Ectodermal cell (in vitro differentiated cells): ENCODE measurements around the gene DGKI.

Experiments
- H3K27ac ChIP-seq: 2 replicates; pipeline ENCODE4 v1.7.0; 2013; ENCODE audit warnings: mild to moderate bottlenecking, low read depth, low read length; ENCODE audit not compliant: insufficient read depth, poor library complexity, severe bottlenecking
- H3K27me3 ChIP-seq: 2 replicates; pipeline ENCODE4 v1.7.0; 2013; ENCODE audit warnings: mild to moderate bottlenecking, low read length; ENCODE audit not compliant: insufficient read depth, control insufficient read depth, poor library complexity, severe bottlenecking
- H3K36me3 ChIP-seq: one replicate; pipeline ENCODE4 v1.7.0; 2013; ENCODE audit warnings: low read length; ENCODE audit not compliant: control insufficient read depth, insufficient read depth
- H3K4me1 ChIP-seq: one replicate; pipeline ENCODE4 v1.7.0; 2013; ENCODE audit warnings: low read length; ENCODE audit not compliant: control insufficient read depth, insufficient read depth
- H3K4me3 ChIP-seq: 2 replicates; pipeline ENCODE4 v1.7.0; 2013; ENCODE audit warnings: low read depth, low read length, control low read depth; ENCODE audit not compliant: insufficient read depth
- H3K9me3 ChIP-seq: 2 replicates; pipeline ENCODE4 v1.7.0; 2013; ENCODE audit warnings: mild to moderate bottlenecking, low read length, moderate library complexity; ENCODE audit not compliant: control insufficient read depth
- WGBS, 2 experiments: methylation state at CpG; one replicate each; pipeline ENCODE4 v1.1.7; 2013; ENCODE audit warnings: missing lambda C conversion rate in 2 of 2; 5-methylcytosine and 5-hydroxymethylcytosine counted together

DGKI gene

DNA sequence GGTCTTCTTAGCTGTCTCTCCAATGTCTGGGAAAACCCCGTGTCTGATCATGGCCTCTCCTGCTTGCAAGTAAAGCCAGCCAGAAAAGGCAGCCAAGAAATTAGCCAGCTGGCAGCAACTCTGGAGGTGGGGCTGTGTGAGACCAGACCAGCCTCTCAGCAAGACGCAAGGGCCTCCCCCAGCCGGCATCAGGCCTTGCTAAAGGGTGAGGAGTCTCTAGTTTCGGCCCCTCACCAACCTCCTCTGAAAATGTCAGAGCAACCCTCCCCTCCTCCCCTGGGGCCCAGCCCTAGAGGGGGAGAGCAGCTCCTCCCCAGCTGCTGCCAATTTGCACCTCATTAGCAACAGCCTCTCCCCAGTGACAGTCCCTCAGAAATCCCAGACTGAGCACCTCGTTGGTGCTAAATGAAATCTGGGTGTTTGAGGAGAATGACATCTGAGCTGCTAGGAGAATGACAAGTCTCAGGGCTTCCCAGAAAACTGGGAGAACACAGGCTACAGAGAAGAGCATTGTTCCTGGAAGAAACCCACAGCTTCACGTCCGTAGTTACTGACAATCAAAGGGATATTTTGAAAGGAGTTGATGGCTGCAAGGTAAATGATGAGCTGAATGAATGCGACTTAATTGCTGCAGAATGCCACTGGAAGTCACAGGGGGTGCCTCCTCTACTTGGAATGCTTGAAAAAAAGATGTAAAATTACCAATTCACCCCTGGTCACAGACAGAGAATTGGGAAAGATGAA, 25.9 kb downstream of the DGKI start:
- no peaks in the 10 kb centered on the region for H3K27me3 ChIP-seq
- no peaks in the 10 kb centered on the region for H3K9me3 ChIP-seq
- H3K4me1 ChIP-seq, result peaks cover 21% of the 10 kb centered on the region
- no peak overlapping the region for H3K4me3 ChIP-seq
- WGBS, 2 experiments, result 1 to 4% methylated on average over 8 of the region's 8 CpGs
- H3K36me3 ChIP-seq, result no peaks in the 10 kb centered on the region
- peak overlapping the region; percentile 85 for H3K27ac ChIP-seq

DNA sequence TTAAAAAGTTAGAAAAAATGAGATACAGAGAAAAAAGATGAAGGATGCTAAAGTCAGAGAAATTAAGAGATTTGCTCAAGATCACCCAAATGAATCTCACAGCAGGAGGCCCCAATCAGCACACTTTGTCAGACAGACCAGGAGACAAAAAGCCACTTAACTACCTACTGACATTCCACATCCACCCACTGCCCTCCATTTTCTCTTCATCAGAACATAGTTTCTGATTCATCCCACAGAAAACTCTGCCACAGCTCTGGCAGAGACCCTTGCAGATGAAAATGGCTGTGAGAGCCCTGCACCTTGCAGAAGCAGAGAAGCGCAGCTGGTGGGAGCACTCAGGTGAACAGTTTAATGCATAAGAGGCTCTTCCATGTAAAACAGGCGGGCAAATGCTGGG, 26.6 kb downstream of the DGKI start:
- Histone ChIP-seq H3K27me3 (no peaks in the 10 kb centered on the region), H3K4me3 (peak overlapping the region; percentile 10), H3K4me1 (peaks cover 21% of the 10 kb centered on the region), H3K9me3 (no peaks in the 10 kb centered on the region), H3K36me3 (no peaks in the 10 kb centered on the region), H3K27ac (peak overlapping the region; percentile 85)
- 67 to 83% methylated on average over 2 of the region's 2 CpGs for WGBS, 2 experiments

DNA sequence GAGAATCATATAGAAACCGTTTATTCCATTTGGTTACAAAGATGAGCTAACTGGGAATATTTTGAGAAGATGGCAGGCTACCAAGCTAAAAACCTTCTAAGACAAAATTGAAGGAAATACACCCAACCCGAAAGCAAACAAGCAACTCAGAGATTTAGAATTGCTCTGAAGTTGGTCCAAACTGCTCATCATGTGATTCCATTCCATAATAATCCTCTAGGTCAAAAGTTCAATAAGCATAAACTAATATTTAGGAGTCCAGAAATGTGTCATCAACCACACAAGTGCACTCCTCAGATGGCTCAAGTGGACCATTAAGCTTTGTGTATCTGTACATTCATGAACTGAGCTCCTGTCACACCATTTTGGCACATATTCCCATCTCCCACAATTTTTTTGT, 28.7 kb downstream of the DGKI start:
- Histone ChIP-seq H3K4me3 (no peak overlapping the region), H3K27me3 (no peaks in the 10 kb centered on the region), H3K4me1 (peaks cover 21% of the 10 kb centered on the region), H3K27ac (no peak overlapping the region), H3K9me3 (no peaks in the 10 kb centered on the region), H3K36me3 (no peaks in the 10 kb centered on the region)
- WGBS, 2 experiments, result 97 to 100% methylated on average over 2 of the region's 2 CpGs

DNA sequence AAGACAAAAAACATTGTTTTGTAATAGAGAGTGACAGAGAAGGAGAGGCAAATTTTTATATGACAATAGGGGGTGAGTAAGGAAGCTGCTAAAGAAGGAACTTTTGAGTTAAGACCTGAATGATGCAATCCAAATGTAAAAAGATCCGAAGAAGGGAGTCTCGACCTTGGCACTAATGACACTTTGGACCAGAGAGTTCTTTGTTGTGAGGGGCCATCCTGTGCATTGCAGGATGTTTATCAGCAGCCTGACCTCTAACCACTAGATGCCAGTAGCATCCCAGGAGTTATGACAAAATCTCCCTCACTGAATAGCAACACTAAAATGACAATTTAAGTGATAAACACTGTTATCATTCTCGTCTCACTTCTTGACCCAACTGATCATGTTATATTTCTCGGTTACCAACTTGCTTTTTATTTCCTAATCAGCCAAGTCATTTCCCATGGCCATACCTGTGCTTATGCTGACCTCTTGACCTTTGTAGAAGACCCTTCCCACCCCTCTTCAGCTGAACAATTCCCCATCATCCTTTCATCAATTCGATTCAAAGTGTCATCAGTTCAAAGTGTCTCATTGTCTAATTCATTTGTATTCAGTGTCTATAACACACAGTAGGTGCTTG, 30.0 kb downstream of the DGKI start:
- Histone ChIP-seq H3K27ac (no peak overlapping the region), H3K36me3 (no peaks in the 10 kb centered on the region), H3K4me1 (peaks cover 20% of the 10 kb centered on the region), H3K4me3 (no peak overlapping the region), H3K27me3 (no peaks in the 10 kb centered on the region), H3K9me3 (no peaks in the 10 kb centered on the region)
- WGBS, 2 experiments, result 75 to 79% methylated on average over 5 of the region's 5 CpGs

DNA sequence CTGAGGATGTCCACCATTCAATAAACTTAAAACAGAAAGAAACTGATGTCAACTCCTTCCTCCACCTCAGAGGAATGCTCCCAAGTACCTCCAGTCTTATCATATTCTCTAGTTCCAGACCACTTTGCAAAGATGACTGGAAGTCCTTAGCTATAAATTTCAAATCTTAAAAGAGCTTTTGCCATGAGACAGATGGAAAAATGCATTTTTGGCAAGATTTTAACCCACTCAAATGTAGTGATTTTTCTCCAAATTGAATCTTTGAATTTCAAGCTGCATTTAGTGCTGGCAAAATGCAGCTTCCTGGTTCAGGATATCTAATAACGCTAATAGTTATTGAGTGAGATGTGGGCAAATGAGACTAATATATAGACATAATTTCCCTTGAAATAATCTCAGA, 33.2 kb downstream of the DGKI start:
- no peaks in the 10 kb centered on the region for H3K36me3 ChIP-seq
- H3K4me1 ChIP-seq, result no peaks in the 10 kb centered on the region
- no peak overlapping the region for H3K27ac ChIP-seq
- WGBS, 2 experiments, result 100% methylated on average over 1 of the region's 1 CpG; no CpG with 5 or more reads in 1 of the 2 experiments
- H3K27me3 ChIP-seq, result no peaks in the 10 kb centered on the region
- no peak overlapping the region for H3K4me3 ChIP-seq
- H3K9me3 ChIP-seq, result no peaks in the 10 kb centered on the region

DNA sequence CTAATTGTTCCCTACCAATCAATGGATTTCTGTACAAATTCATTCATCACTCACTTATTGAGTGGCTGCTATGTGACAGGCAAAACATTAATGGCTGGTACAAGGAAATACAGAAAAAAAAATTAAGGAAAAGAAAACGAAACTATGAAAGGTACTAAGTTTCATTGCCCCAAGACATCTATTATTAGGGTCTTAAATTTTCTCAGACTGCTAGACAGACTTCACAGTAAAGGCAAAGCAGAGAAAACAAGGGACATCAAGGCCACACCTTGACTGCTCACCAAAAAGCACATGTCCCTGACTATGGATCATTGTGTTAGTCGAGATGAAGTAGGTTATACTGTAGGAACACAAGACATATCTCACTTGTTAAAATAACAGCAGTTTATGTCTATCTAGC, 36.5 kb downstream of the DGKI start:
- no peaks in the 10 kb centered on the region for H3K4me1 ChIP-seq
- H3K4me3 ChIP-seq, result no peak overlapping the region
- WGBS, 2 experiments, result 95 to 100% methylated on average over 2 of the region's 2 CpGs
- H3K27ac ChIP-seq, result no peak overlapping the region
- no peaks in the 10 kb centered on the region for H3K27me3 ChIP-seq
- H3K9me3 ChIP-seq, result no peaks in the 10 kb centered on the region
- no peaks in the 10 kb centered on the region for H3K36me3 ChIP-seq

DNA sequence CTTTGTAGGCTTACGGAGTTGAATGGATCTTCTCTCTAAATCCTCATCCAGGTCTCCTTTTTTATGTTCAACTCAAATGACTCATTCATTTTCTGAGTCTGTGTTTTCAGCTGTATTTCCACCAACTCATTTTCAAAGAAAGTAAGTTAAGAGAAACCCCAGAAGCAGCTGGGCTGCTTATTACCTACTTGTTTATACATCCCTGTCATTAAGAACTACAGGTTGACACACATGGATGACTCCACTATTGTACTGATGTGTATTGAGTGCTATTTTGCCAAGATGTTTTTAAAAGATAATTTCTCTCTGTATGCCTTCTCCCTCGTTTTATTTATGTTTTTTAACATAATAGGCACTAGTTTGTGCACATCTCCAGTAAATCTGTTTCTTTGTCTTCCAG, 41.9 kb downstream of the DGKI start:
- no peaks in the 10 kb centered on the region for H3K27me3 ChIP-seq
- no peak overlapping the region for H3K4me3 ChIP-seq
- 90 to 93% methylated on average over 2 of the region's 2 CpGs for WGBS, 2 experiments
- H3K36me3 ChIP-seq, result no peaks in the 10 kb centered on the region
- no peak overlapping the region for H3K27ac ChIP-seq
- no peaks in the 10 kb centered on the region for H3K4me1 ChIP-seq
- no peaks in the 10 kb centered on the region for H3K9me3 ChIP-seq

DNA sequence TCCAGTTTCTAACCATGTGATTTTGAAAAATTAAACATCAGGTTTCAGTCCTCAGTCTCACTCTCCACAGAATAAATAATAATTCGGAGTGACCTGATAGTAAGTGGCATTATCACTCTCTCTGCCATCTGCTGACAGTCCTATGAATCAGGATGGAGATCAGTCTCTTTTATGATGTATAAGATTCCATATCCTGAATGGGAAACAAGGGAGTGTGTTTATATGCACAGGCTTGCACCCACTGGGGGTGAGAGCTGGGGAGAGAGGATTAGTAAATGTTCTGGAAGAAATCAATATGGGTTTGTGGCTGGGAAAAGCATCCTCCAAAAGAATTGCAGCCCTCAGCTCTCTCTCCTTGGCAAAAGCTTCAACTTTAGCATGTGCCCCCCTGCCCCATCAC, 45.3 kb downstream of the DGKI start:
- no peaks in the 10 kb centered on the region for H3K9me3 ChIP-seq
- no peaks in the 10 kb centered on the region for H3K36me3 ChIP-seq
- H3K27ac ChIP-seq, result no peak overlapping the region
- no peaks in the 10 kb centered on the region for H3K4me1 ChIP-seq
- 100% methylated on average over 1 of the region's 1 CpG for WGBS, 2 experiments
- no peaks in the 10 kb centered on the region for H3K27me3 ChIP-seq
- no peak overlapping the region for H3K4me3 ChIP-seq

DNA sequence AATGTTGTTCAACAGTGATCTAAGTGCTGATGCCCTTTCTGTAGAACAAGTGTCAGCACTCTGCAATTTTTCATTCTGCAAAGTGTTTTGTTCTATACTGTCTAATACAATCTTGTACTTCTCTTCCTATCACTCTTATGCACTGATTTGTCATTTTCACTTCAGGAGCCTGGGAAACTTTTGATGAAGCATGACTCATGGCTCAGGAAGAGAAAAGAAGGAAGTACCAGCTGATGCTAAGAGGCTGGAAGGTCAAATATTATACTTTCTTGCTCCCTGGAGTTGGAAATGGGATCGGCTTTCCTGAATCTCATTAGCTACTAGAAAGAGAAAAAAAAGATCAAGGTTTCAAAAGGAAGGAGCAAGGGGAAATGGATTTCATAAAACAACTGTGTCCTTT, 45.8 kb downstream of the DGKI start:
- Histone ChIP-seq H3K27ac (no peak overlapping the region), H3K36me3 (no peaks in the 10 kb centered on the region)
- 83 to 100% methylated on average over 1 of the region's 1 CpG for WGBS, 2 experiments

DNA sequence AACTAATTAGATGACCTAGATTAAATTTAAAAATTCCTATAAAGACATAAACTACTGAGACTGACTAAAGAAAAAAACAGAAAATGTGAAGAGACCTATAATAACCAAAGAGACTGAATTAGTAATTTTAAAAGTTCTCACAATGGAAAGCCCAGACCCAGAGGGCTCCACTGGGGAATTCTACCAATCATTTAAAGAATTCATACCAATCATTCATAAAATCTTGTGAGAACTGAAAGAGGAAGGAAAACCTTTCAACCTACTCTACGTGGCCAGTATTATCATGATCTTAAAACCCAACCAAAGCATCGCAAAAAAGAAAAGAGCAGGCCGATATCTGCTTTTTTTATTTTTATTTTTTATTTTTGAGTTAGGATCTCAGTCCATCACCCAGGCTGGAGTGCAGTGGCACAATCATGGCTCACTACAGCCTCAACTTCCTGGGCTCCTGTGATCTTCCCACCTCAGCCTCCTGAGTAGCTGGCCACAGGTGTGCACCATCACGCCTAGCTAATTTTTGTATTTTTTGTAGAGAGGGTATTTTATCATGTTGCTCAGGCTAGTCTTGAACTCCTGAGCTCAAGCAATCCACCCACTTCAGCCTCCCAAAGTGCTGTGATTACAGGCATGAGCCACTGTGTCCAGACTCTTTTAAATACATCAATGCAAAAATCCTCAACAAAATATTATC, 48.6 kb downstream of the DGKI start:
- Histone ChIP-seq H3K36me3 (no peaks in the 10 kb centered on the region), H3K4me3 (no peak overlapping the region), H3K4me1 (no peaks in the 10 kb centered on the region), H3K9me3 (no peaks in the 10 kb centered on the region), H3K27ac (no peak overlapping the region), H3K27me3 (no peaks in the 10 kb centered on the region)
- WGBS, 2 experiments, result 77 to 90% methylated on average over 3 of the region's 4 CpGs

More for the DNA sequence above, 45.8 kb downstream of the DGKI start:
- no peaks in the 10 kb centered on the region for H3K4me1 ChIP-seq
- no peaks in the 10 kb centered on the region for H3K9me3 ChIP-seq
- H3K4me3 ChIP-seq, result no peak overlapping the region
- H3K27me3 ChIP-seq, result no peaks in the 10 kb centered on the region
